Measurements from ENCODE around the gene AGAP6. TPM values are rescaled to one million over a fixed set of nuclear protein-coding genes. Genes with fewer than 3 reads are reported as not detected.
"Not testable (repeated sequence)": the region's sequence is repeated elsewhere in the genome, so short reads cannot be mapped to it uniquely, and the experiment has no call there.

The AGAP6 gene
- 21.5 and 21.7 TPM in 2 replicates for polyA plus RNA-seq (2012; rRNA removed)
- 5.2 and 6.9 TPM in 2 replicates for polyA plus RNA-seq (2012; cell fraction: cytosol; rRNA removed)
- 149 and 178 TPM in 2 replicates for polyA plus RNA-seq (2012; cell fraction: nucleus; rRNA removed)

DNA sequence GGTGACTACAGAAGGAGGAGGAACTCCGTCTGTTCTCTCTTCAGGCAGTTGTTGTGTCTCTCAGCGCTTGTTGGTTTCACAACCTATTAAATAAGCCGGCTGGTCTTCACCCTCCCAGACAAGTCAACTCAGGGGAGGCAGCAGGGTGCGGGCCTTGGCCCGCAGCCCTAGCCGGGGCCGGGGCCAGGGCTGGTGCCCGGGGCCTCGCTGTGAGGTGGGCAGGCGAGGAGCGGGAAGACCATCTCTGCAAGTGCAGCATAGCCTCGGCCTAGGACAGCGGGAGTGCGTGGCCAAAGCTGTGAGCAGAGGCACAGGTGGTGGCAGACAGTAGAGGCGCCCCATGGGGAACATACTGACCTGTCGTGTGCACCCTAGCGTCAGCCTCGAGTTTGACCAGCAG is at the start of gene AGAP6:
Gene AGAP6 (plus strand): TSS at position 31 of the 400 bp plus-strand sequence. CDS start 310 bp downstream, at position 341.
- H3K4me3 ChIP-seq (ENCODE audit: low read depth in 2 of 2, low read length in 1 of 2); H3K9me2 ChIP-seq; H3K79me2 ChIP-seq (ENCODE audit: insufficient read depth); DNase-seq; H3K4me2 ChIP-seq; H4K20me1 ChIP-seq (ENCODE audit: insufficient read depth); H3K9ac ChIP-seq; H3K9me3 ChIP-seq; H3K27me3 ChIP-seq (ENCODE audit: insufficient read depth); H3K27ac ChIP-seq (ENCODE audit: low read depth in 2 of 2, low read length in 1 of 2); H3K36me3 ChIP-seq (replicated peaks in 1 of 2; ENCODE audit: control insufficient read depth in 1 of 2, insufficient read depth in 2 of 2, low read length in 1 of 2); POLR2A ChIA-PET; CTCF ChIA-PET; H2AFZ ChIP-seq (ENCODE audit: low read depth); H3F3A ChIP-seq (replicated peaks; ENCODE audit: insufficient read depth); H3K4me1 ChIP-seq (ENCODE audit: control insufficient read depth in 1 of 2, insufficient read depth in 2 of 2, low read depth in 1 of 2, low read length in 1 of 2): not testable (repeated sequence)
- WGBS (ENCODE audit: low lambda C conversion rate) = 90% methylated on average over 13 of the region's 18 CpGs

GRCh38 chr10:49941447-49942338 is 46.5 kb upstream of the AGAP6 start, which contains the start of the genes PARG and TIMM23B:
TSS of gene PARG (minus strand) at chr10:49942027. CDS start at chr10:49941725, 302 bp downstream.
TSS of gene TIMM23B (plus strand) at chr10:49942053. CDS start at chr10:49942195, 142 bp downstream.
- H3K79me2 ChIP-seq (ENCODE audit: insufficient read depth) = peaks cover 80% of the 10 kb centered on the region
- H3K9ac ChIP-seq = peak within 1 kb of the TSS; percentile 89
- peak within 1 kb of the TSS; percentile 65 for H3K27ac ChIP-seq (ENCODE audit: low read depth in 2 of 2, low read length in 1 of 2)
- POLR2A ChIA-PET; H3K4me1 ChIP-seq (ENCODE audit: control insufficient read depth in 1 of 2, insufficient read depth in 2 of 2, low read depth in 1 of 2, low read length in 1 of 2); H3K9me3 ChIP-seq; H3K9me2 ChIP-seq; H3F3A ChIP-seq (replicated peaks; ENCODE audit: insufficient read depth); H3K36me3 ChIP-seq (replicated peaks in 1 of 2; ENCODE audit: control insufficient read depth in 1 of 2, insufficient read depth in 2 of 2, low read length in 1 of 2); H4K20me1 ChIP-seq (ENCODE audit: insufficient read depth); H3K27me3 ChIP-seq (ENCODE audit: insufficient read depth): not testable (repeated sequence)
- peak within 1 kb of the TSS; percentile 87 for H3K4me2 ChIP-seq
- 0 out of 2 replicates have a peak, but pooled peaks have one; percentile 5 for TF ChIP-seq NFIC (IDR thresholded peaks at IDR 0.05; ENCODE audit: borderline replicate concordance)
- peak; percentile 90 for TF ChIP-seq GABPA (IDR thresholded peaks at IDR 0.05; ENCODE audit: low read depth)
- peak; percentile 95 for TF ChIP-seq MAX (IDR thresholded peaks at IDR 0.05; ENCODE audit: low read depth)
- 0 out of 2 replicates have a peak, but pooled peaks have one; percentile 31 for TF ChIP-seq YY1 (IDR thresholded peaks at IDR 0.05; ENCODE audit: low read depth)
- TF ChIP-seq, protein P1, sequence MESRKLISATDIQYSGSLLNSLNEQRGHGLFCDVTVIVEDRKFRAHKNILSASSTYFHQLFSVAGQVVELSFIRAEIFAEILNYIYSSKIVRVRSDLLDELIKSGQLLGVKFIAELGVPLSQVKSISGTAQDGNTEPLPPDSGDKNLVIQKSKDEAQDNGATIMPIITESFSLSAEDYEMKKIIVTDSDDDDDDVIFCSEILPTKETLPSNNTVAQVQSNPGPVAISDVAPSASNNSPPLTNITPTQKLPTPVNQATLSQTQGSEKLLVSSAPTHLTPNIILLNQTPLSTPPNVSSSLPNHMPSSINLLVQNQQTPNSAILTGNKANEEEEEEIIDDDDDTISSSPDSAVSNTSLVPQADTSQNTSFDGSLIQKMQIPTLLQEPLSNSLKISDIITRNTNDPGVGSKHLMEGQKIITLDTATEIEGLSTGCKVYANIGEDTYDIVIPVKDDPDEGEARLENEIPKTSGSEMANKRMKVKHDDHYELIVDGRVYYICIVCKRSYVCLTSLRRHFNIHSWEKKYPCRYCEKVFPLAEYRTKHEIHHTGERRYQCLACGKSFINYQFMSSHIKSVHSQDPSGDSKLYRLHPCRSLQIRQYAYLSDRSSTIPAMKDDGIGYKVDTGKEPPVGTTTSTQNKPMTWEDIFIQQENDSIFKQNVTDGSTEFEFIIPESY (IDR thresholded peaks at IDR 0.05; ENCODE audit: borderline replicate concordance, low read depth) = peak; percentile 37; the same call in 1 of the 2 replicates
- TF ChIP-seq POLR2AphosphoS5 (IDR thresholded peaks at IDR 0.05; ENCODE audit: low read depth, low read length) = peak; percentile 51
- peak; percentile 52 for TF ChIP-seq CHD2 (IDR thresholded peaks at IDR 0.05; ENCODE audit: low read length, partially characterized antibody)
- peak; percentile 53 for TF ChIP-seq TAF1 (IDR thresholded peaks at IDR 0.05; ENCODE audit: borderline replicate concordance, low read depth, low read length)
- TF ChIP-seq ELF1 (IDR thresholded peaks at IDR 0.05) = peak; percentile 83
- peak; percentile 88 for TF ChIP-seq MXI1 (IDR thresholded peaks at IDR 0.05; ENCODE audit: low read depth, low read length)
- TF ChIP-seq SIN3A (IDR thresholded peaks at IDR 0.05; ENCODE audit: borderline replicate concordance, low read depth, low read length) = peak; percentile 81
- peak within 1 kb of the TSS; percentile 79 for H2AFZ ChIP-seq (ENCODE audit: low read depth)
- CTCF ChIA-PET = interaction anchor here (1.1 to 1.7 kb wide), 2 partner anchors 347 to 348 kb away, joined by 3 read pairs; no protein-coding TSS in a partner anchor
- 0% methylated on average over 41 of the region's 81 CpGs for WGBS (ENCODE audit: low lambda C conversion rate)
- DNase-seq = peak; percentile 72
- H3K4me3 ChIP-seq (ENCODE audit: low read depth in 2 of 2, low read length in 1 of 2) = peak within 1 kb of the TSS; percentile 55 to 95

GRCh38 chr10:49942339-49942705 is 45.9 kb upstream of the AGAP6 start:
- 0% methylated on average over 12 of the region's 12 CpGs for WGBS (ENCODE audit: low lambda C conversion rate)
- CTCF ChIA-PET = interaction anchor here (1.1 to 1.7 kb wide), 2 partner anchors 347 to 349 kb away, joined by 3 read pairs; no protein-coding TSS in a partner anchor
- H3K9me3 ChIP-seq; DNase-seq; POLR2A ChIA-PET; H4K20me1 ChIP-seq (ENCODE audit: insufficient read depth); H3K9me2 ChIP-seq; H3K4me1 ChIP-seq (ENCODE audit: control insufficient read depth in 1 of 2, insufficient read depth in 2 of 2, low read depth in 1 of 2, low read length in 1 of 2); H3K27me3 ChIP-seq (ENCODE audit: insufficient read depth); H3F3A ChIP-seq (replicated peaks; ENCODE audit: insufficient read depth): not testable (repeated sequence)
- Histone ChIP-seq H3K4me3 (ENCODE audit: low read depth in 2 of 2, low read length in 1 of 2) (peak overlapping the region; percentile 55 to 95), H3K9ac (peak overlapping the region; percentile 89), H2AFZ (ENCODE audit: low read depth) (peak overlapping the region; percentile 78), H3K79me2 (ENCODE audit: insufficient read depth) (peaks cover 80% of the 10 kb centered on the region), H3K4me2 (peak overlapping the region; percentile 87), H3K36me3 (replicated peaks in 1 of 2; ENCODE audit: control insufficient read depth in 1 of 2, insufficient read depth in 2 of 2, low read length in 1 of 2) (peaks cover 5 to 15% of the 10 kb centered on the region in 2 experiments), H3K27ac (ENCODE audit: low read depth in 2 of 2, low read length in 1 of 2) (peak overlapping the region; percentile 45 to 65)

- peaks cover 5 to 19% of the 10 kb centered on the region in 2 experiments for H3K36me3 ChIP-seq (replicated peaks in 1 of 2; ENCODE audit: control insufficient read depth in 1 of 2, insufficient read depth in 2 of 2, low read length in 1 of 2)
- H4K20me1 ChIP-seq (ENCODE audit: insufficient read depth); H3K4me3 ChIP-seq (ENCODE audit: low read depth in 2 of 2, low read length in 1 of 2); CTCF ChIA-PET; H3K9me2 ChIP-seq; DNase-seq; H3K27me3 ChIP-seq (ENCODE audit: insufficient read depth); H3K4me1 ChIP-seq (ENCODE audit: control insufficient read depth in 1 of 2, insufficient read depth in 2 of 2, low read depth in 1 of 2, low read length in 1 of 2); H3K9ac ChIP-seq; H3K27ac ChIP-seq (ENCODE audit: low read depth in 2 of 2, low read length in 1 of 2); H3K9me3 ChIP-seq; POLR2A ChIA-PET; H2AFZ ChIP-seq (ENCODE audit: low read depth); H3F3A ChIP-seq (replicated peaks; ENCODE audit: insufficient read depth): not testable (repeated sequence)
- peaks cover 77% of the 10 kb centered on the region for H3K79me2 ChIP-seq (ENCODE audit: insufficient read depth)
- 98% methylated on average over 2 of the region's 2 CpGs for WGBS (ENCODE audit: low lambda C conversion rate)
- H3K4me2 ChIP-seq = peak overlapping the region; percentile 87
Observed at GRCh38 chr10:49943607-49944006, 44.6 kb upstream of the AGAP6 start.

All from SK-N-SH (cell line).